ENCODE data around the gene MAF.
A peak's percentile ranks its signal among the peaks of the same experiment; 100 is the strongest.

Gene MAF

DNA sequence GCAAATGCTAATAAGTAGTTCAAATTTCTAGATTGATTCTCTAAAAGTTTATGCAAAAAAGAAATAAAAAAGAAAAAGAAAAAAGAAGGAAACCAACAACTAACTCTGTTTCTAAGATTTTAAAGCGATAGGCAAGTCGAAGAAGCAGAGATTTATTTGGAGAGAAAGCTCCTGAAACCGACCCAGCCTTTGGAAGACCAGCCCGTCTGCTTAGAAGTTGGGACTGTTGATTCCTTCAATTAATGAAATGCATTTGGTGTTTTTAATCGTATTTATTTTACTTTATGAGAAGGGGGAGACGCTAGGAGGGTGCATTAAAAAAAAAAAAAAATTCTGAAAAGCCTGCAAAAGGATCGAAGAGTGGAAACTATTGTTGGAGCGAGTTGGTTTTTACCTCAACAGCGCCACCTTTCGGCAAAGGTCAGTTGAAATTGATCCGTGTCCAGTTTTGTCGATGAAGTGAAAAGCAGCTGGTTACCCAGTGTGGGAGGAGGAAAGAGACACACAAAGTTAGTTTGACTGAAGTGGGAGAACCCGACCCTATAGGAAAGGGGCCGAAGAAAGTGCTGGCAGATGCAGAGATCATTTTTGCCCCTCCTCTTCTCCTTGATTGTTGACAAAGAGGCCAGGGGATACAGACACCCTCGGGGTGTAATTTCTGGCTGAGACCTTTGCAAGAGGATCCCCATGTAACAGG lies 1.5 kb upstream of the MAF start:
- DNase-seq, result peak; percentile 49
- no peak overlapping the region for H3K4me3 ChIP-seq (ENCODE audit: low read depth, low read length)
- H3K27me3 ChIP-seq, result peaks cover 25% of the 10 kb centered on the region
- peak; percentile 75 for TF ChIP-seq CTCF (IDR thresholded peaks at IDR 0.05; ENCODE audit: low read depth, low read length)
- no peaks in the 10 kb centered on the region for H3K36me3 ChIP-seq
- no peaks in the 10 kb centered on the region for H3K4me1 ChIP-seq
- H3K9me3 ChIP-seq, result no peaks in the 10 kb centered on the region; the same call in 1 of the 2 replicates

- peaks cover 25% of the 10 kb centered on the region for H3K27me3 ChIP-seq
- H3K4me3 ChIP-seq (ENCODE audit: low read depth, low read length), result no peak overlapping the region
- TF ChIP-seq CTCF (IDR thresholded peaks at IDR 0.05; ENCODE audit: low read depth, low read length), result no peak
- H3K4me1 ChIP-seq, result no peaks in the 10 kb centered on the region
- H3K36me3 ChIP-seq, result no peaks in the 10 kb centered on the region
- no peak for DNase-seq
- H3K9me3 ChIP-seq, result no peaks in the 10 kb centered on the region
Measured at GRCh38 chr16:79601092-79601930, 774 bp upstream of the MAF start.

- no peak overlapping the region for H3K4me3 ChIP-seq (ENCODE audit: low read depth, low read length)
- DNase-seq, result no peak
- H3K27me3 ChIP-seq, result peaks cover 25% of the 10 kb centered on the region
- no peaks in the 10 kb centered on the region for H3K4me1 ChIP-seq
- H3K36me3 ChIP-seq, result no peaks in the 10 kb centered on the region
- H3K9me3 ChIP-seq, result no peaks in the 10 kb centered on the region
- no peak for TF ChIP-seq CTCF (IDR thresholded peaks at IDR 0.05; ENCODE audit: low read depth, low read length)
Measured at GRCh38 chr16:79599837-79600637, 500 bp downstream of the MAF start.

GRCh38 chr16:79599256-79599836 lies 1.2 kb downstream of the MAF start:
- no peak for TF ChIP-seq CTCF (IDR thresholded peaks at IDR 0.05; ENCODE audit: low read depth, low read length)
- no peaks in the 10 kb centered on the region for H3K36me3 ChIP-seq
- no peaks in the 10 kb centered on the region for H3K4me1 ChIP-seq
- no peak for DNase-seq
- H3K9me3 ChIP-seq, result no peaks in the 10 kb centered on the region
- H3K4me3 ChIP-seq (ENCODE audit: low read depth, low read length), result no peak overlapping the region
- peaks cover 25% of the 10 kb centered on the region for H3K27me3 ChIP-seq

DNA sequence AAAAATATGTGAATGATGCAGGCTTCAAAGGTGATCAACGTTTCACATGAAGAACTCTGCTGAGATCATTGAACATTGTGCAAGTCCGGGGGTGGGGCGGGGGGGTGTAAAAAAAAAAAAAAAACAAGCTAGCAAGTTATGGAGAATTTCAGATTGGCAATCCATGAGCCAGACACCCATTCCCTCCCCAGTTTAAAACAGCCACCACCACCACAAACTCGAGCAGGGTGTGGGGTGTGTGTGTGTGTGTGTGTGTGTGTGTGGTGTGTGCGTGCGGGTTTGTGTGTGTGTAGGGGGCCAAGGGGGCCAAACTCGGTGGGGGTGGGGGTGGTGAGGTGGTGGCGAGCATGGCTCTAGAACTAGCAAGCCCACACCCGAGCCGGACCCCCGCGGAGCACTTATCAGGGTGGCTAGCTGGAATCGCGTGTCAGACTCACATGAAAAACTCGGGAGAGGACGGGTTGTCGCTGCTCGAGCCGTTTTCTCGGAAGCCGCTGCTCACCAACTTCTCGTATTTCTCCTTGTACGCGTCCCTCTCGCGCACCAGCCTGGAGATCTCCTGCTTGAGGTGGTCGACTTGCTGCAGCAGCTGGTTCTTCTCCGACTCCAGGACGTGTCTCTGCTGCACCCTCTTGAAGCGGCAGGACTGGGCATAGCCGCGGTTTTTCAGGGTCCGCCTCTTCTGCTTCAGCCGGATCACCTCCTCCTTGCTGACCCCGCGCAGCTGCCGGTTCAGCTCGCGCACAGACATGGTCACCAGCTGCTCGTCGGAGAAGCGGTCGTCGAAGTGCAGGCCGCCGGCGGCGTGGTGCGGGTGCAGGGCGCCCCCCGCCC lies 2.0 kb downstream of the MAF start:
- Histone ChIP-seq H3K4me3 (ENCODE audit: low read depth, low read length) (no peak overlapping the region), H3K36me3 (no peaks in the 10 kb centered on the region), H3K4me1 (no peaks in the 10 kb centered on the region), H3K27me3 (peaks cover 25% of the 10 kb centered on the region), H3K9me3 (no peaks in the 10 kb centered on the region)
- no peak for TF ChIP-seq CTCF (IDR thresholded peaks at IDR 0.05; ENCODE audit: low read depth, low read length)
- DNase-seq, result no peak
